H1 (cell line): ENCODE results near the gene PNMA6E. TPM values are rescaled to one million over a fixed set of nuclear protein-coding genes. Genes with fewer than 3 reads are reported as not detected.

Source experiments
- BACH1 ChIP-seq: IDR thresholded peaks from 2 replicates; pipeline ENCODE4 v1.6.1; 2012; ENCODE audit warnings: low read length, improper control_type of control experiment
- CHD2 ChIP-seq: IDR thresholded peaks from 2 replicates; pipeline ENCODE4 v1.6.1; 2012; ENCODE audit warnings: low read length, improper control_type of control experiment
- EZH2 ChIP-seq: fragments of 200-600 bp; sonication (generic); IDR thresholded peaks from 2 replicates; pipeline ENCODE4 v1.7.1; 2012; ENCODE audit warnings: low read depth, mild to moderate bottlenecking, moderate library complexity, low read length, inconsistent platforms; ENCODE audit not compliant: severe bottlenecking
- YY1 ChIP-seq: IDR thresholded peaks from 2 replicates; pipeline ENCODE4 v1.6.1; 2011; ENCODE audit warnings: low read depth, mild to moderate bottlenecking, low read length
- polyA plus RNA-seq, 7 experiments: library from polyadenylated mRNA; depleted of rRNA in 3 of 7; stranded (reverse) in 5 of 7; unstranded in 2 of 7; fragments of >200 nt in 5 of 7; fragments of 200-250 nt in 2 of 7; gene quantifications; 1 replicate in 5 of 7; 2 replicates in 1 of 7; 4 replicates in 1 of 7; pipeline versions ENCODE4 v1.2.1 to v1.2.3, GENCODE V29; 2011 to 2013; ENCODE audit warnings: missing spikeins in 2 of 7, mixed read lengths in 2 of 7
- total RNA-seq: library from RNA; stranded (reverse); fragmentation: NEBNext Ultra II Directional; extraction: Animal tissue kit (Norgen Biotek cat#: 25700); gene quantifications from 2 replicates; pipeline ENCODE4 v1.2.1, GENCODE V29; 2021
- TF ChIP-seq, protein P1 (sequence below), 3 experiments: IDR thresholded peaks; 1 replicate in 2 of 3; 2 replicates in 1 of 3; pipeline versions ENCODE4 v1.5.1 to v1.6.1; 2011; ENCODE audit warnings: low read length in 3 of 3, mild to moderate bottlenecking in 3 of 3, inconsistent platforms in 2 of 3, low read depth in 1 of 3, moderate library complexity in 1 of 3; ENCODE audit not compliant: insufficient read depth in 1 of 3; ENCODE audit errors: control extremely low read depth in 1 of 3

PNMA6E gene
- total and polyA plus RNA-seq, 2 of the 8 experiments (the other 6 are each of a cell fraction or from before 2014, with no cell fraction given) = not detected

- TF ChIP-seq, protein P1, sequence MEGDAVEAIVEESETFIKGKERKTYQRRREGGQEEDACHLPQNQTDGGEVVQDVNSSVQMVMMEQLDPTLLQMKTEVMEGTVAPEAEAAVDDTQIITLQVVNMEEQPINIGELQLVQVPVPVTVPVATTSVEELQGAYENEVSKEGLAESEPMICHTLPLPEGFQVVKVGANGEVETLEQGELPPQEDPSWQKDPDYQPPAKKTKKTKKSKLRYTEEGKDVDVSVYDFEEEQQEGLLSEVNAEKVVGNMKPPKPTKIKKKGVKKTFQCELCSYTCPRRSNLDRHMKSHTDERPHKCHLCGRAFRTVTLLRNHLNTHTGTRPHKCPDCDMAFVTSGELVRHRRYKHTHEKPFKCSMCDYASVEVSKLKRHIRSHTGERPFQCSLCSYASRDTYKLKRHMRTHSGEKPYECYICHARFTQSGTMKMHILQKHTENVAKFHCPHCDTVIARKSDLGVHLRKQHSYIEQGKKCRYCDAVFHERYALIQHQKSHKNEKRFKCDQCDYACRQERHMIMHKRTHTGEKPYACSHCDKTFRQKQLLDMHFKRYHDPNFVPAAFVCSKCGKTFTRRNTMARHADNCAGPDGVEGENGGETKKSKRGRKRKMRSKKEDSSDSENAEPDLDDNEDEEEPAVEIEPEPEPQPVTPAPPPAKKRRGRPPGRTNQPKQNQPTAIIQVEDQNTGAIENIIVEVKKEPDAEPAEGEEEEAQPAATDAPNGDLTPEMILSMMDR (IDR thresholded peaks at IDR 0.05; ENCODE audit: control extremely low read depth in 1 of 3, insufficient read depth in 1 of 3, low read depth in 1 of 3, low read length in 3 of 3) = no peak
- TF ChIP-seq EZH2 (no peak), BACH1 (no peak), CHD2 (no peak), YY1 (no peak)
Measured at GRCh38 chrX:153433781-153434285, 32.7 kb upstream of the PNMA6E start (continued).
